WTC11 (cell line): Measurements from ENCODE around the gene SPG21. TPM values are rescaled to one million over a fixed set of nuclear protein-coding genes. Genes with fewer than 3 reads are reported as not detected.
A peak's percentile ranks its signal among the peaks of the same experiment; 100 is the strongest.

Source experiments
- ATAC-seq: fragments of 200-7000 bp; cut with Tn5 transposase; 2 replicates; pipeline ENCODE4 v1.10.0; 2021; ENCODE audit warnings: mild to moderate bottlenecking, moderate library complexity
- CTCF ChIA-PET: fragments of 300-600 bp; sonication (Branson Sonifier 250); formaldehyde crosslinking; loops from one replicate; lab custom pipeline; 2021; ENCODE audit warnings: antibody characterized with exemption; lab: Charles Lee
- POLR2A ChIA-PET: fragments of 350-600 bp; sonication (Branson Sonifier 250); formaldehyde crosslinking; loops from one replicate; lab custom pipeline; 2021; ENCODE audit warnings: antibody characterized with exemption; lab: Charles Lee
- DNase-seq: peaks from one replicate; pipeline ENCODE4 v3.0.0; 2021; ENCODE audit warnings: low spot score
- H3K27ac Mint-ChIP-seq: 2 replicates; pipeline ENCODE4 v1.8.0; 2021; ENCODE audit warnings: mixed read lengths
- H3K27me3 Mint-ChIP-seq: 2 replicates; pipeline ENCODE4 v1.8.0; 2021; ENCODE audit warnings: low read depth, mild to moderate bottlenecking, moderate library complexity, mixed read lengths
- H3K36me3 Mint-ChIP-seq: 2 replicates; pipeline ENCODE4 v1.8.0; 2021; ENCODE audit warnings: mixed read lengths
- H3K4me1 Mint-ChIP-seq: 2 replicates; pipeline ENCODE4 v1.8.0; 2022; ENCODE audit warnings: mixed read lengths
- H3K4me3 Mint-ChIP-seq: 2 replicates; pipeline ENCODE4 v1.8.0; 2021; ENCODE audit warnings: mild to moderate bottlenecking, moderate library complexity, mixed read lengths
- H3K9me3 Mint-ChIP-seq: 2 replicates; pipeline ENCODE4 v1.8.0; 2021; ENCODE audit warnings: mixed read lengths
- ATF1 ChIP-seq: sonication (generic); formaldehyde crosslinking; IDR thresholded peaks from 2 replicates; pipeline ENCODE4 v1.8.1; 2023; ENCODE audit warnings: mild to moderate bottlenecking, moderate library complexity, missing genetic modification reagents
- CDX4 ChIP-seq: fragments of 250-450 bp; sonication (Bioruptor Pico); IDR thresholded peaks from 2 replicates; pipeline ENCODE4 v1.9.0; 2021; ENCODE audit warnings: moderate library complexity, mild to moderate bottlenecking, inconsistent platforms, borderline replicate concordance
- CREM ChIP-seq: sonication (generic); formaldehyde crosslinking; IDR thresholded peaks from 2 replicates; pipeline ENCODE4 v1.8.1; 2022; ENCODE audit warnings: mild to moderate bottlenecking, missing genetic modification reagents, moderate library complexity
- ELF4 ChIP-seq: sonication (generic); formaldehyde crosslinking; IDR thresholded peaks from 2 replicates; pipeline ENCODE4 v1.8.1; 2022; ENCODE audit warnings: low read depth, mild to moderate bottlenecking, moderate library complexity, missing genetic modification reagents
- ERG ChIP-seq: fragments of 250-450 bp; sonication (Bioruptor Pico); IDR thresholded peaks from 2 replicates; pipeline ENCODE4 v1.8.0; 2021; ENCODE audit warnings: mild to moderate bottlenecking
- GTF2I ChIP-seq: fragments of 250-450 bp; sonication (Bioruptor Pico); conservative IDR thresholded peaks from 2 replicates; pipeline ENCODE4 v1.4.0; 2021; ENCODE audit warnings: mild to moderate bottlenecking
- RELA ChIP-seq: sonication (generic); formaldehyde crosslinking; IDR thresholded peaks from 2 replicates; pipeline ENCODE4 v1.8.1; 2022; ENCODE audit warnings: missing genetic modification reagents, mild to moderate bottlenecking, borderline replicate concordance
- STAT6 ChIP-seq: sonication (generic); formaldehyde crosslinking; conservative IDR thresholded peaks from 2 replicates; pipeline ENCODE4 v1.8.1; 2023; ENCODE audit warnings: mild to moderate bottlenecking, low read depth, missing genetic modification reagents, moderate library complexity
- ZNF219 ChIP-seq: sonication (generic); formaldehyde crosslinking; IDR thresholded peaks from 2 replicates; pipeline ENCODE4 v1.8.0; 2023; ENCODE audit warnings: missing genetic modification reagents, mild to moderate bottlenecking, borderline replicate concordance
- total RNA-seq: library from RNA; stranded (reverse); gene quantifications from 3 replicates; pipeline ENCODE4 v1.2.3, GENCODE V29; 2021
- TF ChIP-seq, protein P1 (sequence below): fragments of 200-600 bp; IDR thresholded peaks from 2 replicates; pipeline ENCODE4 v1.8.0; 2022; ENCODE audit warnings: antibody characterized with exemption
- TF ChIP-seq, protein P2 (sequence below): sonication (generic); formaldehyde crosslinking; IDR thresholded peaks from 2 replicates; pipeline ENCODE4 v1.8.0; 2022; ENCODE audit warnings: mild to moderate bottlenecking, missing genetic modification reagents

SPG21 gene
- total RNA-seq, 1 experiment from 2014 or later: 69.9 TPM

- H3K4me1 Mint-ChIP-seq: no peaks in the 10 kb centered on the region
- ATAC-seq (no peak), DNase-seq (no peak)
- H3K27me3 Mint-ChIP-seq: no peaks in the 10 kb centered on the region; the same call in 1 of the 2 replicates
- H3K4me3 Mint-ChIP-seq: no peak overlapping the region
- CTCF ChIA-PET: interaction anchor here (0.9 to 1.5 kb wide), 2 partner anchors 39 to 48 kb away, joined by 3 to 7 read pairs; partner anchors contain the start of gene KBTBD13
- POLR2A ChIA-PET: no interaction called here
- H3K27ac Mint-ChIP-seq: no peak overlapping the region
- no peaks in the 10 kb centered on the region for H3K9me3 Mint-ChIP-seq
- no peak for TF ChIP-seq CDX4
- peak; percentile 52; the same call in 1 of the 2 replicates for TF ChIP-seq GTF2I (CRISPR knock-in tag)
- H3K36me3 Mint-ChIP-seq: no peaks in the 10 kb centered on the region
Observed at GRCh38 chr15:65038428-65038827, 48.7 kb upstream of the SPG21 start.

DNA sequence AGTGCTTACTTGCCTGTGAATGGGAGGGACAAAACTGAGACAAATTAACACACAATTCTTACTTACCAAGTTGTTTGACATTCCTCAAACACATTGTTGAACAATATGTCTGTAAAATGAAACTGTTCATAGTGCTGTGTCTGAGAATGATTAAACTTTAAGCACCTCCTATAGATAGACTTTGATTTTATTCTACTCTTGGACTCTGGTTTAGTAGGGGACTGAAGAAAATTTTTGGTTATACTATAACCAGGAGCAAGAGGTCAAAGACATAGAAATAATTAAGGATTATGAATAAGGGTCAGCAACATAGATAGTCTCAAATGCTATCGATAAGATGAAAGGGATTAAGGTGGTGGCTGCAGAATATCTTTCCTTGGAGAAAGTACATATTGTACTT lies 47.6 kb upstream of the SPG21 start:
- Mint-ChIP-seq H3K27me3 (no peaks in the 10 kb centered on the region; the same call in 1 of the 2 replicates), H3K4me1 (peaks cover 6% of the 10 kb centered on the region), H3K4me3 (no peak overlapping the region), H3K9me3 (no peaks in the 10 kb centered on the region), H3K36me3 (no peaks in the 10 kb centered on the region), H3K27ac (no peak overlapping the region)
- CTCF ChIA-PET: no interaction called here
- no peak for TF ChIP-seq ZNF219 (CRISPR knock-in tag)
- no peak for TF ChIP-seq RELA (CRISPR knock-in tag)
- no peak for TF ChIP-seq ATF1 (CRISPR knock-in tag)
- TF ChIP-seq CREM (CRISPR knock-in tag): no peak
- TF ChIP-seq ELF4 (CRISPR knock-in tag): no peak
- POLR2A ChIA-PET: no interaction called here
- no peak for DNase-seq
- no peak for ATAC-seq

GRCh38 chr15:65034719-65035118 lies 45.0 kb upstream of the SPG21 start:
- DNase-seq (no peak), ATAC-seq (no peak)
- TF ChIP-seq ERG (CRISPR knock-in tag): no peak
- Mint-ChIP-seq H3K9me3 (no peaks in the 10 kb centered on the region), H3K36me3 (no peaks in the 10 kb centered on the region), H3K4me3 (no peak overlapping the region), H3K27me3 (peaks cover 6% of the 10 kb centered on the region), H3K27ac (no peak overlapping the region), H3K4me1 (peaks cover 11% of the 10 kb centered on the region)
- POLR2A ChIA-PET: interaction anchor here (0.5 kb wide), 1 partner anchor 55 kb away, joined by 4 read pairs; no protein-coding TSS in a partner anchor
- CTCF ChIA-PET: interaction anchor here (1.1 to 4.1 kb wide), 11 partner anchors 12 to 177 kb away, joined by 4 to 68 read pairs (median 11); partner anchors contain the start of genes KBTBD13 and RASL12

DNA sequence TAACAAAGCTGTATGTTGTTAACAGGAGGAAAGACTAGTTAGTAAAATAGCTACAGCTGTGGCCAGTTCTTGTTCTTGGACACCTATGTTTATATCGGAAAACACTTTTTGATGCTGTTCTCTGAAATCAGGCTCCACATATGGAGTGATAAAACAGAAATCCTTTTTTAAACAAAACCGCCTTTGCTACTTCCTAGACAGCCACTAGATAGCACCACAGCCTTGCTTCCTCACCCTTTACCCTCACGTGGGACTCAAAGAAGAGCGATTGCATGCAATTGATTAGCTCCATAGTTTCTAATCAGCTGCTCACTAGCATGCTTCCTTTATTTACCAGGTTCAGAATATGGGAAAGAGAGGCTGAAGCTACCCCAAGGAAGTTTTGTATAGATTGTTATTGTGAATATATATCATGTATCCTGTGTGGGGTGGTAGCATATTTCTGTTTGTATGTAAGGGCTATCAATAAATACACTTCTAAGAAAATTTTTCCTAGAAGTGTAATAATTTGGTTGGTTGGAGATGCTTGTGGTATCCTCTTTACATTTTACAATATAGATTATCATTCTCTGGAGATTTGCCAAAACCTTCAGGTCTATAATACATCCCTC lies 44.0 kb upstream of the SPG21 start:
- TF ChIP-seq, protein P1, sequence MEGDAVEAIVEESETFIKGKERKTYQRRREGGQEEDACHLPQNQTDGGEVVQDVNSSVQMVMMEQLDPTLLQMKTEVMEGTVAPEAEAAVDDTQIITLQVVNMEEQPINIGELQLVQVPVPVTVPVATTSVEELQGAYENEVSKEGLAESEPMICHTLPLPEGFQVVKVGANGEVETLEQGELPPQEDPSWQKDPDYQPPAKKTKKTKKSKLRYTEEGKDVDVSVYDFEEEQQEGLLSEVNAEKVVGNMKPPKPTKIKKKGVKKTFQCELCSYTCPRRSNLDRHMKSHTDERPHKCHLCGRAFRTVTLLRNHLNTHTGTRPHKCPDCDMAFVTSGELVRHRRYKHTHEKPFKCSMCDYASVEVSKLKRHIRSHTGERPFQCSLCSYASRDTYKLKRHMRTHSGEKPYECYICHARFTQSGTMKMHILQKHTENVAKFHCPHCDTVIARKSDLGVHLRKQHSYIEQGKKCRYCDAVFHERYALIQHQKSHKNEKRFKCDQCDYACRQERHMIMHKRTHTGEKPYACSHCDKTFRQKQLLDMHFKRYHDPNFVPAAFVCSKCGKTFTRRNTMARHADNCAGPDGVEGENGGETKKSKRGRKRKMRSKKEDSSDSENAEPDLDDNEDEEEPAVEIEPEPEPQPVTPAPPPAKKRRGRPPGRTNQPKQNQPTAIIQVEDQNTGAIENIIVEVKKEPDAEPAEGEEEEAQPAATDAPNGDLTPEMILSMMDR: no peak
- TF ChIP-seq, protein P2, sequence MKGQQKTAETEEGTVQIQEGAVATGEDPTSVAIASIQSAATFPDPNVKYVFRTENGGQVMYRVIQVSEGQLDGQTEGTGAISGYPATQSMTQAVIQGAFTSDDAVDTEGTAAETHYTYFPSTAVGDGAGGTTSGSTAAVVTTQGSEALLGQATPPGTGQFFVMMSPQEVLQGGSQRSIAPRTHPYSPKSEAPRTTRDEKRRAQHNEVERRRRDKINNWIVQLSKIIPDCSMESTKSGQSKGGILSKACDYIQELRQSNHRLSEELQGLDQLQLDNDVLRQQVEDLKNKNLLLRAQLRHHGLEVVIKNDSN (CRISPR knock-in tag): 0 out of 2 replicates have a peak, but pooled peaks have one; percentile 16
- no peak for TF ChIP-seq STAT6 (CRISPR knock-in tag)
- DNase-seq: no peak
- POLR2A ChIA-PET: no interaction called here
- Mint-ChIP-seq H3K36me3 (no peaks in the 10 kb centered on the region), H3K27ac (no peak overlapping the region), H3K4me3 (no peak overlapping the region), H3K4me1 (peaks cover 11% of the 10 kb centered on the region), H3K9me3 (no peaks in the 10 kb centered on the region), H3K27me3 (peaks cover 6% of the 10 kb centered on the region)
- CTCF ChIA-PET: interaction anchor here (0.6 to 4.1 kb wide), 24 partner anchors 9 to 431 kb away, joined by 3 to 68 read pairs (median 4); partner anchors contain the start of genes KBTBD13, RASL12 and UBAP1L
- 0 out of 2 replicates have a peak, but pooled peaks have one; percentile 6 for ATAC-seq
